IMR-90 (cell line): ENCODE results near the gene SMAD2. TPM values are rescaled to one million over a fixed set of nuclear protein-coding genes. Genes with fewer than 3 reads are reported as not detected.

Source experiments
- ATAC-seq: fragments of 200-7000 bp; cut with Tn5 transposase; 2 replicates; pipeline ENCODE4 v1.9.1; 2020; ENCODE audit warnings: low read depth, mild to moderate bottlenecking, moderate library complexity
- BruUV-seq: library from RNA; stranded (reverse); fragments of 400-500 nt; replicated peaks from 2 replicates; lab custom pipeline; 2021; lab: Mats Ljungman, UMichigan
- CTCF ChIA-PET: fragments of 300-600 bp; formaldehyde crosslinking; extraction: SDS; loops from one replicate; lab custom pipeline; 2021; ENCODE audit warnings: antibody characterized with exemption; lab: Yijun Ruan, JAX
- POLR2A ChIA-PET: fragments of 300-600 bp; sonication (Branson Sonifier 250); formaldehyde crosslinking; loops from one replicate; lab custom pipeline; 2022; ENCODE audit warnings: antibody characterized with exemption; ENCODE audit not compliant: unreplicated experiment; lab: Charles Lee
- DNase-seq: peaks from one replicate; pipeline ENCODE4 v3.0.0; 2013
- H2AFZ ChIP-seq: replicated peaks from 2 replicates; pipeline ENCODE3; 2013; ENCODE audit warnings: low read length, mild to moderate bottlenecking; ENCODE audit not compliant: poor library complexity
- H2AK5ac ChIP-seq: 2 replicates; pipeline ENCODE4 v1.6.1; 2013; ENCODE audit warnings: low read depth, low read length, inconsistent platforms
- H2AK9ac ChIP-seq: replicated peaks from 2 replicates; pipeline ENCODE3; 2013; ENCODE audit warnings: mild to moderate bottlenecking, low read depth, low read length, moderate library complexity; ENCODE audit not compliant: poor library complexity
- H2BK120ac ChIP-seq: 2 replicates; pipeline ENCODE4 v1.6.1; 2013; ENCODE audit warnings: low read depth, low read length, inconsistent platforms
- H2BK15ac ChIP-seq: 3 replicates; pipeline ENCODE4 v1.6.1; 2013; ENCODE audit warnings: low read depth, low read length, inconsistent platforms
- H2BK20ac ChIP-seq: 2 replicates; pipeline ENCODE4 v1.6.1; 2013; ENCODE audit warnings: low read depth, mild to moderate bottlenecking, inconsistent platforms, low read length, moderate library complexity
- H2BK5ac ChIP-seq: 2 replicates; pipeline ENCODE4 v1.6.1; 2013; ENCODE audit warnings: mild to moderate bottlenecking, low read depth, low read length, inconsistent platforms; ENCODE audit not compliant: poor library complexity, severe bottlenecking
- H3K14ac ChIP-seq: replicated peaks from 2 replicates; pipeline ENCODE4 v1.6.1; 2013; ENCODE audit warnings: low read depth, low read length, inconsistent platforms
- H3K18ac ChIP-seq: 2 replicates; pipeline ENCODE4 v1.6.1; 2013; ENCODE audit warnings: low read depth, low read length, control low read depth
- H3K23ac ChIP-seq: 2 replicates; pipeline ENCODE4 v1.6.1; 2013; ENCODE audit warnings: low read depth, low read length, inconsistent platforms
- H3K27ac ChIP-seq: 2 replicates; pipeline ENCODE4 v1.5.1; 2013; ENCODE audit warnings: mild to moderate bottlenecking, control low read depth, low read length; ENCODE audit not compliant: insufficient read depth
- H3K27me3 ChIP-seq: 2 replicates; pipeline ENCODE4 v1.6.1; 2013; ENCODE audit warnings: low read length; ENCODE audit not compliant: control insufficient read depth, insufficient read depth
- H3K36me3 ChIP-seq: 2 replicates; pipeline ENCODE4 v1.6.1; 2013; ENCODE audit warnings: low read length, mixed read lengths; ENCODE audit not compliant: control insufficient read depth, insufficient read depth
- H3K4ac ChIP-seq: 2 replicates; pipeline ENCODE4 v1.6.1; 2013; ENCODE audit warnings: low read depth, low read length, inconsistent platforms
- H3K4me1 ChIP-seq: 2 replicates; pipeline ENCODE4 v1.6.1; 2013; ENCODE audit warnings: low read length, mixed read lengths; ENCODE audit not compliant: control insufficient read depth, insufficient read depth
- H3K4me2 ChIP-seq: 2 replicates; pipeline ENCODE4 v1.6.1; 2013; ENCODE audit warnings: low read depth, mild to moderate bottlenecking, control low read depth, low read length, moderate library complexity
- H3K4me3 ChIP-seq: 2 replicates; pipeline ENCODE4 v1.5.1; 2013; ENCODE audit warnings: low read depth, mild to moderate bottlenecking, control low read depth, low read length, moderate library complexity; ENCODE audit not compliant: insufficient read depth
- H3K56ac ChIP-seq: 2 replicates; pipeline ENCODE4 v1.6.1; 2013; ENCODE audit warnings: low read length, inconsistent platforms; ENCODE audit not compliant: insufficient read depth; ENCODE audit errors: extremely low read depth
- H3K79me1 ChIP-seq, 2 experiments: 2 replicates each; pipeline ENCODE4 v1.6.1; 2013; ENCODE audit warnings: low read length in 2 of 2, inconsistent platforms in 1 of 2, low read depth in 1 of 2
- H3K9ac ChIP-seq: 2 replicates; pipeline ENCODE4 v1.6.1; 2013; ENCODE audit warnings: low read depth, low read length, control low read depth
- H3K9me1 ChIP-seq: 2 replicates; pipeline ENCODE4 v1.6.1; 2013; ENCODE audit warnings: low read length, inconsistent platforms; ENCODE audit not compliant: insufficient read depth
- H3K9me3 ChIP-seq: 2 replicates; pipeline ENCODE4 v1.6.1; 2013; ENCODE audit warnings: low read length; ENCODE audit not compliant: control insufficient read depth, insufficient read depth
- H4K20me1 ChIP-seq: 2 replicates; pipeline ENCODE4 v1.6.1; 2013; ENCODE audit warnings: low read length, inconsistent platforms; ENCODE audit not compliant: insufficient read depth
- H4K5ac ChIP-seq: 2 replicates; pipeline ENCODE4 v1.6.1; 2013; ENCODE audit warnings: mild to moderate bottlenecking, low read depth, low read length, control low read depth
- H4K8ac ChIP-seq, 2 experiments: 2 replicates each; pipeline ENCODE4 v1.6.1; 2013; ENCODE audit warnings: low read depth in 2 of 2, low read length in 2 of 2, control low read depth in 1 of 2, inconsistent platforms in 1 of 2
- H4K91ac ChIP-seq: 2 replicates; pipeline ENCODE4 v1.6.1; 2013; ENCODE audit warnings: low read depth, low read length, inconsistent platforms; ENCODE audit not compliant: insufficient read depth
- BHLHE40 ChIP-seq: fragments of 150-350 bp; IDR thresholded peaks from 2 replicates; pipeline ENCODE4 v1.6.1; 2016; ENCODE audit warnings: mild to moderate bottlenecking, low read depth, low read length
- CEBPB ChIP-seq: IDR thresholded peaks from 2 replicates; pipeline ENCODE4 v1.6.1; 2012; ENCODE audit warnings: low read depth, low read length, improper control_type of control experiment
- CTCF ChIP-seq: conservative IDR thresholded peaks from 2 replicates; pipeline ENCODE4 v1.5.1; 2012; ENCODE audit warnings: mild to moderate bottlenecking, low read depth, low read length, improper control_type of control experiment
- FOS ChIP-seq: fragments of 150-350 bp; IDR thresholded peaks from 2 replicates; pipeline ENCODE4 v1.6.1; 2016; ENCODE audit warnings: low read depth, low read length
- MAFK ChIP-seq: IDR thresholded peaks from 2 replicates; pipeline ENCODE4 v1.6.1; 2012; ENCODE audit warnings: low read depth, low read length, improper control_type of control experiment
- MAZ ChIP-seq: IDR thresholded peaks from 2 replicates; pipeline ENCODE4 v1.6.1; 2012; ENCODE audit warnings: low read depth, mild to moderate bottlenecking, low read length, improper control_type of control experiment, moderate library complexity, borderline replicate concordance
- MXI1 ChIP-seq: IDR thresholded peaks from 2 replicates; pipeline ENCODE4 v1.6.1; 2012; ENCODE audit warnings: low read depth, mild to moderate bottlenecking, low read length, moderate library complexity, borderline replicate concordance
- NFE2L2 ChIP-seq: fragments of 150-350 bp; IDR thresholded peaks from 2 replicates; pipeline ENCODE4 v1.6.1; 2016; ENCODE audit warnings: low read depth, mild to moderate bottlenecking, low read length
- POLR2A ChIP-seq: IDR thresholded peaks from 2 replicates; pipeline ENCODE4 v1.6.1; 2012; ENCODE audit warnings: mild to moderate bottlenecking, low read depth, low read length
- RAD21 ChIP-seq: IDR thresholded peaks from 2 replicates; pipeline ENCODE4 v1.6.1; 2012; ENCODE audit warnings: low read length, improper control_type of control experiment
- SMC3 ChIP-seq: fragments of 150-350 bp; IDR thresholded peaks from 2 replicates; pipeline ENCODE4 v1.6.1; 2016; ENCODE audit warnings: low read depth, mild to moderate bottlenecking, antibody characterized with exemption, low read length, moderate library complexity
- USF2 ChIP-seq: fragments of 150-350 bp; IDR thresholded peaks from 2 replicates; pipeline ENCODE4 v1.6.1; 2017; ENCODE audit warnings: mild to moderate bottlenecking, antibody characterized with exemption, low read length, low read depth
- WGBS, 2 experiments: methylation state at CpG; one replicate each; pipeline versions ENCODE4 v1.1.5 to v1.1.7; 2013; ENCODE audit warnings: missing lambda C conversion rate in 2 of 2; ENCODE audit not compliant: insufficient read length in 1 of 2; ENCODE audit errors: extremely low coverage in 2 of 2; 5-methylcytosine and 5-hydroxymethylcytosine counted together
- dilution Hi-C: fragments of 300-500 bp; cut with HindIII; formaldehyde crosslinking; loops from one replicate; pipeline ENCODE4 v1.14.3; 2018; ENCODE audit warnings: low sequenced_read_pairs; ENCODE audit not compliant: unreplicated experiment
- in situ Hi-C: fragments of 300-500 bp; cut with MboI; formaldehyde crosslinking; loops from 3 replicates; pipeline ENCODE4 v1.14.3; 2019; ENCODE audit warnings: low sequenced_read_pairs, inconsistent platforms, mixed read lengths
- intact Hi-C: fragments of 100-400 bp; cut with micrococcal nuclease; formaldehyde crosslinking; loops from 2 replicates; pipeline ENCODE4 v1.10.0; 2022
- polyA plus RNA-seq, 3 experiments: library from polyadenylated mRNA; depleted of rRNA; stranded (reverse); fragments of >200 nt; gene quantifications; 2 replicates each; pipeline ENCODE4 v1.2.3, GENCODE V29; 2012; ENCODE audit warnings: low replicate concordance in 1 of 3
- total RNA-seq: library from RNA; depleted of rRNA; stranded (reverse); fragments of >200 nt; gene quantifications from 2 replicates; pipeline ENCODE4 v1.2.3, GENCODE V29; 2012

Gene SMAD2
- total and polyA plus RNA-seq, 2 of the 4 experiments (the other 2 are of a cell fraction), result 41.7 to 171 TPM

GRCh38 chr18:47832348-47832747 is 98.1 kb downstream of the SMAD2 start:
- Histone ChIP-seq H4K91ac (no peak overlapping the region), H2AK5ac (no peak overlapping the region), H4K8ac (no peak overlapping the region), H2BK120ac (no peak overlapping the region), H3K14ac (no peak overlapping the region), H3K9me3 (no peaks in the 10 kb centered on the region), H3K23ac (no peak overlapping the region), H2AFZ (no peak overlapping the region), H3K79me1 (no peaks in the 10 kb centered on the region), H2BK5ac (no peak overlapping the region), H3K4me2 (no peak overlapping the region), H4K5ac (no peak overlapping the region), H3K4me1 (peaks cover 2% of the 10 kb centered on the region; the same call in 1 of the 2 replicates), H3K27me3 (no peaks in the 10 kb centered on the region), H2AK9ac (no peak overlapping the region), H2BK15ac (no peak overlapping the region), H3K56ac (no peak overlapping the region), H3K18ac (no peak overlapping the region), H3K4me3 (no peak overlapping the region), H3K9me1 (no peaks in the 10 kb centered on the region), H3K36me3 (no peaks in the 10 kb centered on the region), H2BK20ac (no peak overlapping the region), H4K20me1 (no peaks in the 10 kb centered on the region), H3K9ac (no peak overlapping the region), H3K27ac (no peak overlapping the region), H3K4ac (no peak overlapping the region)
- peak; percentile 9 for DNase-seq
- TF ChIP-seq MXI1, result no peak
- TF ChIP-seq POLR2A, result no peak
- TF ChIP-seq NFE2L2, result no peak
- TF ChIP-seq FOS, result no peak
- TF ChIP-seq CTCF, result no peak
- no peak for TF ChIP-seq MAFK
- no peak for TF ChIP-seq CEBPB
- no peak for TF ChIP-seq BHLHE40
- TF ChIP-seq MAZ, result no peak
- TF ChIP-seq RAD21, result no peak
- TF ChIP-seq SMC3, result no peak
- no peak for TF ChIP-seq USF2
- no TSS peak for BruUV-seq
- ATAC-seq, result peak; percentile 51; the same call in 1 of the 2 replicates
- intact Hi-C loops (loop anchor here (5.0 kb wide), 1 partner anchor 95 kb away; no protein-coding TSS in a partner anchor), in situ Hi-C loops (no loop called here), dilution Hi-C loops (no loop called here)
- POLR2A ChIA-PET, result no interaction called here
- CTCF ChIA-PET, result no interaction called here
- WGBS, 2 experiments, result no CpG with 5 or more reads among the region's 1 CpG
